A549 (cell line): ENCODE data around the gene NOXO1.

Source experiments
- CTCF ChIP-seq: fragments of >200 bp; sonication (Bioruptor Twin); formaldehyde crosslinking; IDR thresholded peaks from 3 replicates; pipeline ENCODE4 v1.5.1; 2016
- EP300 ChIP-seq, 2 experiments: fragments of >200 bp; sonication (Bioruptor Twin); formaldehyde crosslinking; IDR thresholded peaks; 2 replicates in 1 of 2; 3 replicates in 1 of 2; pipeline ENCODE4 v1.6.1; 2016 to 2017
- GATA3 ChIP-seq: IDR thresholded peaks from 2 replicates; pipeline ENCODE4 v1.6.1; 2012; ENCODE audit warnings: borderline replicate concordance
- NFE2L2 ChIP-seq: fragments of 150-350 bp; conservative IDR thresholded peaks from 2 replicates; pipeline ENCODE4 v1.6.1; 2014; ENCODE audit warnings: low read length
- POLR2A ChIP-seq: IDR thresholded peaks from 2 replicates; pipeline ENCODE4 v1.6.1; 2012; ENCODE audit warnings: mild to moderate bottlenecking, low read length
- RAD21 ChIP-seq, 2 experiments: fragments of >200 bp in 1 of 2; sonication (Bioruptor Twin) in 1 of 2; formaldehyde crosslinking in 1 of 2; IDR thresholded peaks in 1 of 2; conservative IDR thresholded peaks in 1 of 2; 2 replicates in 1 of 2; 3 replicates in 1 of 2; pipeline ENCODE4 v1.6.1; 2012 to 2018; ENCODE audit warnings: inconsistent platforms in 1 of 2
- REST ChIP-seq: fragments of 200-600 bp; sonication (generic); IDR thresholded peaks from 2 replicates; pipeline ENCODE4 v1.6.1; 2016; ENCODE audit warnings: antibody characterized with exemption, mild to moderate bottlenecking, moderate library complexity
- USF2 ChIP-seq: fragments of 450-650 bp; IDR thresholded peaks from 2 replicates; pipeline ENCODE4 v1.6.1; 2014; ENCODE audit warnings: antibody characterized with exemption
- ZFP36 ChIP-seq: fragments of 450-650 bp; IDR thresholded peaks from 2 replicates; pipeline ENCODE4 v1.6.1; 2014; ENCODE audit warnings: borderline replicate concordance; ENCODE audit not compliant: partially characterized antibody

GRCh38 chr16:1991588-1991947, 10.3 kb upstream of the NOXO1 start:
- no peak for TF ChIP-seq RAD21 (conservative IDR thresholded peaks at IDR 0.05 in 1 of 2, IDR thresholded peaks at IDR 0.05 in 1 of 2)
- TF ChIP-seq GATA3, result no peak
- TF ChIP-seq CTCF, result no peak
- TF ChIP-seq EP300 (IDR thresholded peaks at IDR 0.05), result no peak
- TF ChIP-seq POLR2A, result no peak
- no peak for TF ChIP-seq NFE2L2
- no peak for TF ChIP-seq ZFP36
- no peak for TF ChIP-seq USF2
- no peak for TF ChIP-seq REST
